Activated T-cell treated with anti-CD3 and anti-CD28 coated beads, Interleukin-2, amount 50 U/mL, for 24 hours (primary cell): ENCODE results near the gene SRGAP2B.
"Not testable (repeated sequence)": the region's sequence is repeated elsewhere in the genome, so short reads cannot be mapped to it uniquely, and the experiment has no call there.

Experiments
- DNase-seq: peaks from one replicate; pipeline ENCODE4 v3.0.0-alpha.2; 2020
- H3K27ac Mint-ChIP-seq: 2 replicates; pipeline ENCODE4 v1.8.0; 2020; ENCODE audit warnings: mild to moderate bottlenecking, mixed read lengths
- H3K27me3 Mint-ChIP-seq: 2 replicates; pipeline ENCODE4 v1.8.0; 2020; ENCODE audit warnings: mixed read lengths
- H3K36me3 Mint-ChIP-seq: 2 replicates; pipeline ENCODE4 v1.8.0; 2020; ENCODE audit warnings: low read depth, mixed read lengths
- H3K4me1 Mint-ChIP-seq: 2 replicates; pipeline ENCODE4 v1.8.0; 2020; ENCODE audit warnings: low read depth, mixed read lengths
- H3K4me3 Mint-ChIP-seq: 2 replicates; pipeline ENCODE4 v1.8.0; 2020; ENCODE audit warnings: mild to moderate bottlenecking, moderate library complexity, mixed read lengths
- H3K9me3 Mint-ChIP-seq: 2 replicates; pipeline ENCODE4 v1.8.0; 2020; ENCODE audit warnings: mixed read lengths

The SRGAP2B gene

GRCh38 chr1:145000074-145000742 is 94.9 kb downstream of the SRGAP2B start:
- not testable (repeated sequence) for H3K9me3 Mint-ChIP-seq, H3K27ac Mint-ChIP-seq, DNase-seq, H3K36me3 Mint-ChIP-seq, H3K27me3 Mint-ChIP-seq, H3K4me3 Mint-ChIP-seq, H3K4me1 Mint-ChIP-seq

DNA sequence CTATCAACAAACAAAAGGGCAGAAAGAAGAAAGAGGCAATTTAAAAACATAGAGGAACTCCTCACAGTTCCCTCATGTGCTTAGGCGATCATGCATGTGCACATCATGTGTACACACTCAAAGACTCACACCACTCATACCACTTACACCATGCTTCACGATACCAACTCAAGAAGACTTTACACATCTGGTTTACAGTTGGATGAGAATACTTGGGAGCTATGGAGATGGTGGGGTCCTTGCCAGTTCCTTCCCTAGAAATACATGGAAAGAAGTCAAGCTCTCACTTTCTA is 96.2 kb downstream of the SRGAP2B start:
- H3K27ac Mint-ChIP-seq, H3K27me3 Mint-ChIP-seq, H3K4me1 Mint-ChIP-seq, H3K36me3 Mint-ChIP-seq, H3K4me3 Mint-ChIP-seq, H3K9me3 Mint-ChIP-seq, DNase-seq: not testable (repeated sequence)

DNA sequence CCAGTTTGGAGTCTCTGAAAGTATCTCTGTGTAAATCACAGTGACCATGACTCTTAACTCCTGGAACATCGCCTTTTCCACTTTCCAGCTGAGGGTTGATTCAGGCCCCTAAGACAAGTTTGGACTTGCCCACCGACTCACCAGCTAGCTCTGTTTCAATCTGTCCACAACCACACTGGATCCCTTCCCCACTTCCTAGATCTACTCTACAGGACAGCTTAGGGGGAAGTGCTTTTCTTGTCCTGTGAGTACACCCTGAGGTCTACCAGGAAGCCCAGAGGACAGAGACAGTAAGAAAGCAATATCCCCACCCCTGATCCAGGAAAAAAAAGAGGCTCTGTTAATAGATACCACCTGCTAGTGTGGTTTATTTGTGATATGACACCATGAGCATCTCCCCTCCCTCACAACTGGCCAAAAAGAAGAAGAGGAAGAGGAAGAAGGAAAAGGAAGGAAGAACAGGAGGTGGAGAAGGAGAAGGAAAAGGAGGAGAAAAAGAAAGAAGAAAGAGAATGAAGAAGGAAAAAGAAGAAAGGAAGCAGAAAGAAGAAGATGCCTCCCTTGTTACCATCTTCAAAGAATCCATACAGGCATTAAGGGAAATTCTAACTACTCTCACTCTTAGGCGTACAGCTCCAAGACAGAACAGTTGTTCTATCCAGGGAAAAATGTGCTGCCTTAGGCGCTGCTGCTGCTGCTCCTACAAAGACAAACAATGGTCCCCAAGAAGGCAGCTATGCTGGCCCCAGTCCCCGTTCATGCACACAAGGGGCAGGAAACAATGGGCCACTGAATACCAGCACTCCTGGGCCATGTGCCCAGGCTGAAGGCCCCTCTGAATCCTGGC is 96.8 kb downstream of the SRGAP2B start:
- DNase-seq, H3K9me3 Mint-ChIP-seq, H3K27ac Mint-ChIP-seq, H3K4me3 Mint-ChIP-seq, H3K4me1 Mint-ChIP-seq, H3K36me3 Mint-ChIP-seq, H3K27me3 Mint-ChIP-seq: not testable (repeated sequence)

GRCh38 chr1:144995833-144996410 is 99.2 kb downstream of the SRGAP2B start:
- H3K4me3 Mint-ChIP-seq, H3K36me3 Mint-ChIP-seq, H3K9me3 Mint-ChIP-seq, DNase-seq, H3K27me3 Mint-ChIP-seq, H3K4me1 Mint-ChIP-seq, H3K27ac Mint-ChIP-seq: not testable (repeated sequence)

DNA sequence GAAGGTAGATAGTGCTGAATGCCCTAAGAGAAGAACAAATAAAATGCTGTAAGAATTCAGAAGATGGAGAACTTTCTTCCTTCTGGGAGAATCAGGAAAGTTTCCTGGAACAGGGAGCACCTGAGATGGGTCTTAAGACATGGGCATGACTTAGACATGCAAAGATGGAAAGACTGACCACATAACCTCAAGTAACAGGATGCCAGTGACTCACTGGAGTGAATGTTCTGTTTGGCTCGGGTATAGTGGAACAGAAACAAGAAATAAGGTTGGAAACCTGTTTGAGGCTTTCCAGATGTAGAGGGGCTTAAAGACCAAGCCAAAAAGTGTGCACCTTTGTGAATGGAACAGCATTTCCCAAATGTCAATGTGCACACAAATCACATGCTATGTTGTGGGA is 102.2 kb downstream of the SRGAP2B start:
- not testable (repeated sequence) for H3K36me3 Mint-ChIP-seq, H3K9me3 Mint-ChIP-seq, H3K27ac Mint-ChIP-seq, H3K4me3 Mint-ChIP-seq, H3K27me3 Mint-ChIP-seq, H3K4me1 Mint-ChIP-seq, DNase-seq

GRCh38 chr1:144990611-144991010 is 104.5 kb downstream of the SRGAP2B start:
- DNase-seq, H3K4me1 Mint-ChIP-seq, H3K27ac Mint-ChIP-seq, H3K27me3 Mint-ChIP-seq, H3K36me3 Mint-ChIP-seq, H3K4me3 Mint-ChIP-seq, H3K9me3 Mint-ChIP-seq: not testable (repeated sequence)

- not testable (repeated sequence) for H3K27me3 Mint-ChIP-seq, H3K4me1 Mint-ChIP-seq, H3K36me3 Mint-ChIP-seq, H3K4me3 Mint-ChIP-seq, H3K27ac Mint-ChIP-seq, DNase-seq, H3K9me3 Mint-ChIP-seq
Measured at GRCh38 chr1:144987131-144987530, 108.0 kb downstream of the SRGAP2B start.

- H3K4me1 Mint-ChIP-seq, H3K27ac Mint-ChIP-seq, H3K4me3 Mint-ChIP-seq, H3K36me3 Mint-ChIP-seq, H3K9me3 Mint-ChIP-seq, DNase-seq, H3K27me3 Mint-ChIP-seq: not testable (repeated sequence)
Measured at GRCh38 chr1:144986171-144986860, 108.8 kb downstream of the SRGAP2B start.

- H3K4me1 Mint-ChIP-seq, H3K27me3 Mint-ChIP-seq, DNase-seq, H3K27ac Mint-ChIP-seq, H3K4me3 Mint-ChIP-seq, H3K36me3 Mint-ChIP-seq, H3K9me3 Mint-ChIP-seq: not testable (repeated sequence)
Measured at GRCh38 chr1:144985550-144986170, 109.5 kb downstream of the SRGAP2B start.

DNA sequence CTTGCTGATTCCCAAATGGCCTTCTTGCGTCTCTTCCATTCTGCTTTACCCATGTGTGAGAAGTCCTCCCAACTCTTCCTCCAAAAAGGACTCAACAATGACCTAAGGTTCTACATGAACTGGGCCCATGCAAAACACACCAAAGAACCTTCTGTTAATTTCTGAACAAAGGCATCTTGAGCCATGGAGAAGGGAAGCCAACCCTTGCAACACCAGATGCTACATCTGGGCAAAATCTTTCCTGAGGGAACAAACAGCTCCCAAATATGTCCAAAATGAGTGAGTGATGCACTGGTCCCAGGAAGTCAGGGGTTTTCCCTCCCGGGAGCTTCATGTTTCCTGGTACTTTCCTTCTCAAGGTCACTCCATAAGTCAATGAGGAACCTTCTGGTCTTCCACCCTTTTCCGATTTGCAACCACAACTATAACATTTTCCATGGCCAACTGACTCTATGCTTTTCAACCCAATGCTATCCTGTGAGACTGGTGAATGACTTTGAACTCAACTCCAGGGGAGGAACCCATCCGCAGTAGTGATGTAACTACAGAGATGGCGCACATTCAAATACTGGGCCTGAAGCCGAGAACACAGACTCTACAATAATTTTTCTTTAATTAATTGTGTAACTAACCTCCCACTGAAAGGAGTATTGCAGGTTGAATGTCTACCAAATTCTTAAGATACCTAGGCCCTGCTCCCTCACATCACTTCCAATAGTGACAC is 112.2 kb downstream of the SRGAP2B start:
- H3K4me3 Mint-ChIP-seq, H3K9me3 Mint-ChIP-seq, DNase-seq, H3K27ac Mint-ChIP-seq, H3K4me1 Mint-ChIP-seq, H3K36me3 Mint-ChIP-seq, H3K27me3 Mint-ChIP-seq: not testable (repeated sequence)

DNA sequence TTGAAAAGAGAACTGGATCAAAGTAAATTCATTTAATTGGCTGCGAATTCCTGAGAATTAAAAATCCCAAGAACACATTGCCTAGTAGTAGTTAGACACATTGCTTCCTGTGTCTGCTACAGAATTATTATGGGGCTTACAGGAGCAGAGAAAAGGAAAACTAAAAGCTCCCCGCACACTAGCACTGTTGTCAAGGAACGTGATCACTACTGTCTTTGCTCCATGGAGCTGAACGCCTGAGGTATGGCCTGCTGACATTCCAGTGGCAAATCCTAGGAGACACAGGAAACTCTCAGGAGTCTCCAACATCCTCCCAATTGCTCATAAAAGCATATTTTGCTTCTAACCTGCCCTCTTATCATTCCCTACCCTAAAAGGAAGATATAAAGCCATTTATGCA is 114.0 kb downstream of the SRGAP2B start:
- H3K4me1 Mint-ChIP-seq, H3K36me3 Mint-ChIP-seq, H3K27ac Mint-ChIP-seq: not testable (repeated sequence)

DNA sequence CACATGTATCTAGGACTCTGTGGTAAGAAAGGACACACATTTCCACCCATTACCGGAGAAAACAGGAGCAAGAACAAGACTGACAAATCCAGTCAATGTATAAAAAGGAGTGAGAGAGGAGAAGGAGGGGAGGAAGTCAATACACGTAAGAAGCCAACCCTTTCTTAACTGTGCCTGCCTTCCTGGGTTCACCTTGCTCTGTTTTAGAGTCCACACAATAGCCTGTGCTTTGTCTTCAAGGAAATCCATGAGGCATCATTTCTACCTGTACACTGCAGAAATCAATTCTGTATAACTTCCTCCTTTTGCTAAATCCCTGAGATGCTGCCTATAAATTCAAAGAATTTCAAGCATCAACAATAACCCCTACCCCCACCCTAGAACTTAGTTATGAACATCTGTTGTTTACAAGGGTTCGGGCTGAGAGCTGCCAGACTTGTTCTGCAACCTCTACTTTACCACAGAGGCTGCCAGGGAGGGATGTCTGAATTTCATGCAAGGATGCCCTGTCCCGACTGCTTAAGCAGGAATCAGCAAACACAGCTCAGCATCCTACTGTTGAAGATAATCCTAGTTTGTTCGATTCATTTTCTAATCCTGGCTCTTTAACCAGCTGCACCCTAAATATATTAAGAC is 115.0 kb downstream of the SRGAP2B start:
- not testable (repeated sequence) for H3K27ac Mint-ChIP-seq

More for the DNA sequence above, 114.0 kb downstream of the SRGAP2B start:
- H3K27me3 Mint-ChIP-seq, DNase-seq, H3K4me3 Mint-ChIP-seq, H3K9me3 Mint-ChIP-seq: not testable (repeated sequence)

DNA sequence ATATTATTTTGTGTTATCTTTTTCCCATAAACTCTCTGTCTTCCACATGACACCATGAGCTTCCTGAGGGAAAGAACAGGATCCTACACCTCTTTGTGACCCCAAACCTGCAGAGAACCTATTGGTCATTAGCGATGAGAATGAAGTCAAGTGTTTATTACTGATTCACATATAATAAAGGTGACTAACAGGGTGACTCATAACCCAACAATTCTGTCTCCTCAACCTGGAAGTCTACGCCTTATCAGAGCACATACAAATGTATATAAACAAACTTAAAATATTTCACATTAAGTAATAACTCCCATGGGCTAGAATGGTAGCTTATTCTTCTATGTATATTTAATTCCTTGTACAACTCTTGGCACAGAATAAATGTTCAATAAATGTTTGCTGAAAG is 117.3 kb downstream of the SRGAP2B start:
- DNase-seq, H3K27ac Mint-ChIP-seq, H3K4me3 Mint-ChIP-seq, H3K9me3 Mint-ChIP-seq, H3K36me3 Mint-ChIP-seq, H3K27me3 Mint-ChIP-seq, H3K4me1 Mint-ChIP-seq: not testable (repeated sequence)

More for the DNA sequence above, 115.0 kb downstream of the SRGAP2B start:
- not testable (repeated sequence) for H3K27me3 Mint-ChIP-seq, H3K9me3 Mint-ChIP-seq, DNase-seq, H3K4me1 Mint-ChIP-seq, H3K4me3 Mint-ChIP-seq, H3K36me3 Mint-ChIP-seq

DNA sequence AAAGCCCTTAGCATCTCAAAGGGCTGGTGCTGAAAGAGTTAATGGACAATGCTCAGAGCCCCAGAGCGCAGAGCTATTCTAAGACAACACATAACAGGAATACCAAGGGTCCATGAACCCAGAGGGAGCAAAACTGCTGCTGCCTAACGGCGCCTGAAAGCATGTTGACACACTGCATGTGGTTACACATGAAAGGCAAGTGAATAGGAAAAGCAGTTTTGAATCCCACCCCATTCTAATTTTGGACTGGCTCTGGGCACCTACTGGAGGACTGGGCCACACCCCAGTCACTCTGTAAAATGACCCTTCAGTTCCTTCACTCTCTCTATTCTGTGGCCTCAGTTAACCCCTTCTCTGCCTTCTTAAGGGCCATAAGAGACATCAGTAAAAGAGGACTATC is 123.2 kb downstream of the SRGAP2B start:
- not testable (repeated sequence) for DNase-seq, H3K9me3 Mint-ChIP-seq, H3K4me1 Mint-ChIP-seq, H3K27me3 Mint-ChIP-seq, H3K36me3 Mint-ChIP-seq, H3K4me3 Mint-ChIP-seq, H3K27ac Mint-ChIP-seq
